GM19467 (cell line): Measurements from ENCODE around the gene LINC00305.

Experiments used
- ATAC-seq: cut with Tn5 transposase; IDR thresholded peaks from one replicate; pipeline ENCODE4 v1.9.1; 2021; ENCODE audit warnings: mild to moderate bottlenecking, moderate library complexity; ENCODE audit not compliant: unreplicated experiment

Gene LINC00305

GRCh38 chr18:64116571-64117175 is 32.2 kb downstream of the LINC00305 start:
- ATAC-seq = no peak

- no peak for ATAC-seq
Measured at GRCh38 chr18:64115881-64116280, 33.0 kb downstream of the LINC00305 start.

DNA sequence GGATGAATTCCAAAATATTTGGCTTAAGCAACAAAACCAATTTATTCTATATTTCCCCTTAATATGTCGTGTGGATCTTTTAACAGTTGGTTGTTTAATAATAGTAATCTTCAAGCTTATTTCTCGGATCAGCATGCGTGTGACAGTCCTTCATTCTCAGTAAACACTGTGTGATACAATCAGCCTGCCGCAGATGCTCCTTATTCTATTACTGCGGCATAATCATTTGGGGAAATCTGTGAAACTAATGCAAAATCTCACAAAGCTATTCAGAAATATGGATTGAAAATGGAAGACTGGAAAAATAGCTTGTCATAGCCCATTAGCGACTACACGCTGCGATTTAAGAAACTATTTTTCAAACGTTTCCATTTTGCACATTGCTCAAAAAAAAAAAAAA is 36.9 kb downstream of the LINC00305 start:
- ATAC-seq = no peak

DNA sequence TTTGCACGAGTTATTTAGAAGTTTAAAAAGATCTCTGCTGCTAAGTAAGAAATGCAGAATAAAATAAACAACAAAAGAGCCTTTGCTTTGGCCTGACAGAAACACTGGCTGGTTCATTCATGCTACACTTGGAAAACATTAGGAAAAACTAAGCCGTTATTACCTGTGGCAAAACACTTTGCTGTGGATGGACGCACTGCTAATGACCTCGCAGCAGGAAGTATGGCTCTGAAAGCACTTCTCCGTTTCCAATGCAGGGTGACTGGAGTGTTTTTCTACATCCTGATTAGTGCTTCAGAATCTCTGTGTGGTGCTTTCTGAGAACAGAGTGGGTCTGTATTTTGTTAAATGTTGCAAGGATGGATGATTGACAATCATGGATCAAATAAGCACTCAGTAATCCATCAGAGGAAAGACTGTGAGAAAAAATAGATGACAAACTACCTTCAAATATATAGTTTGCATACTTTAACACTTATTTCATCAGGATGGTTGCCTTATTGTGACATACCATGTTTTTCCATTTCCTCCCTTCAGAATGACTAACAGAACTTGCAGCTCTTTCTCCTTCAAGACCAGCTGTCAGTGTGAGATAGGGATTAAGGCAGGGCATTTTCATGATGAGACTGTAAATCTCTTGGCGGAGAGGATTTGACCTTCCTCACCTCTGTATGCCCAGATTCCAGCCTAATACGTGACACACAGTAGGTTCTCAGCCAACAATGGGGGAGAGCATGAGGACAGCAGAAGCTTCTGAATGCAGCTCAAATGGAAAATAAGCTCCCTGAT is 38.0 kb downstream of the LINC00305 start:
- ATAC-seq = no peak

- ATAC-seq = no peak
Measured at GRCh38 chr18:64103986-64104385, 44.9 kb downstream of the LINC00305 start.

GRCh38 chr18:64100116-64100922 is 48.6 kb downstream of the LINC00305 start:
- ATAC-seq = peak; percentile 56

DNA sequence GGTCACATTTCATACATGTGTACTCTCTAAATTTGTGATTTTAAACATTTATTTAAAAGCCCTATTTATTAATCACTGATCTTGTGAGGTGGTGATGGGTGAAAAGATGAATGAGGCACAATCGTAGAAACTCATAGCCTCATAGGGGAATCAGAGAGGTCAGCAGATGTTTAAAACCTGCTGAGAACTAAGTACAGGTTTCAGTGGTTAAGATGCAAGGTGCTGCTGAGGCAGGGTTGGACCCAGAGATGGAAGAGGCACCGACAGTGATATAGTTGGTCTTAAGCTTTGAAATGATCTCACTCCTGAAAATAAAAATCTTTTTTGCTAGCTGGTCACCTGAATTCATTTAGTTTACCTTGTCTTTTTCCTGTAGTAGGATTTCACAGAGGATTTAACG is 49.6 kb downstream of the LINC00305 start:
- peak; percentile 46 for ATAC-seq

DNA sequence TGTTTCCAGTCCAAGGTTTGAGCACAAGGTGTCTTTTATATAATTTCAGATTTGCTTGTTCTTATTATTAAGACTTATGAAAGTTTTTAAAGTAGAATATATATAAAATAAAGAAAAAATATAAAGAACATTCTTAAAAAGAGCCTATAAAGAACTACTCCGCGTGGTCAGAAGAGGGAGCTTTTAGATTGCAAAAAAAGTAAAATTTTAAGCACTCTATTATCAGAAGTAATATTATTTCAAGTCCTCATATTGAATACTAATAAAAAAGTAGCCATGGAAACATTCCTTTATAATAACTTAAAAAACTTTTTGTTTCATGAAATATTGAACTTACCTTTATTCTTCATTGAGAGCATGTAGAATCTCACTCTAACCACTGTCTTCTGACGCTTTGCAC is 51.4 kb downstream of the LINC00305 start:
- no peak for ATAC-seq

DNA sequence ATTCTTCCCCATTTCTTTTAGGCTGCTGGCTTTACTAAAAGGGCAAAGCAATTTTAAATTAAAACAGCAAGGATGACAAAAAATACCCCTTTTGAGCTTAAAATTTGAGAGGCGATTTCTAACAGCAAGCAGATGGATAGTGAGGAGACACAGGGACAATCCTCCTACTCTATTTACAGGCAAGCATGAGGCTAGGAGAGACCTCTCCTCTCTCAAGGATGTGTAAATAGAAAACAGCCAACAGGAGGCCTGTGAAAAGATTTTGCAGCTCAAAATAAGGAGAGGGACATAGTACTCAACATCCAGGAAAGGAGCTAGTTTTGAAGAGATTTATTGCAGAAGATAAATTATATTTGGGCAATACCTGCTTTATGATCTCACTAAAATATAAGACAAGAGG is 53.8 kb downstream of the LINC00305 start:
- no peak for ATAC-seq

GRCh38 chr18:64094210-64094609 is 54.7 kb downstream of the LINC00305 start:
- ATAC-seq = no peak

GRCh38 chr18:64091526-64091925 is 57.4 kb downstream of the LINC00305 start:
- no peak for ATAC-seq

- ATAC-seq = no peak
Measured at GRCh38 chr18:64090876-64091275, 58.0 kb downstream of the LINC00305 start.

- no peak for ATAC-seq
Measured at GRCh38 chr18:64083916-64084315, 65.0 kb downstream of the LINC00305 start.

DNA sequence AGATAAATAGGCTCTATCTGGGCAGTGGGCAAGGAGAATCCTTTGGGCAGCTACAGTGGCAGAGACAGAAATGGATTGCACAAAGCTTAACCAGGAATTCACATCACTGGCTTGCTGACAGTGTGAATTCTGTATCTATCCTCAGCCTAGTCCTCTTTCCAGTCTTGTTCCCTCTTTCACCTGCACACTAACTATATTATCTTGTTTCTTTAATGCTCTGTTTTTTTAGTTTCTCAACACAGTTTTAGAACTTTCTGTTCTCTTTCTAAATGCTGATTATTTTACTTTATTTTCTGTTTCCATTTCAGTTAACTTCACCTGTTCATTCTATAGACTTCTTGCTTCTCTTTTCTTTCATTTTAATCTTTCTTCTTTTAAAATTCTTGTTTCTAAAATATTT is 66.4 kb downstream of the LINC00305 start:
- no peak for ATAC-seq

GRCh38 chr18:64082054-64082453 is 66.8 kb downstream of the LINC00305 start:
- no peak for ATAC-seq

GRCh38 chr18:64073971-64074370 is 74.9 kb downstream of the LINC00305 start:
- ATAC-seq = no peak

- ATAC-seq = no peak
Measured at GRCh38 chr18:64055019-64055418, 93.9 kb downstream of the LINC00305 start.

DNA sequence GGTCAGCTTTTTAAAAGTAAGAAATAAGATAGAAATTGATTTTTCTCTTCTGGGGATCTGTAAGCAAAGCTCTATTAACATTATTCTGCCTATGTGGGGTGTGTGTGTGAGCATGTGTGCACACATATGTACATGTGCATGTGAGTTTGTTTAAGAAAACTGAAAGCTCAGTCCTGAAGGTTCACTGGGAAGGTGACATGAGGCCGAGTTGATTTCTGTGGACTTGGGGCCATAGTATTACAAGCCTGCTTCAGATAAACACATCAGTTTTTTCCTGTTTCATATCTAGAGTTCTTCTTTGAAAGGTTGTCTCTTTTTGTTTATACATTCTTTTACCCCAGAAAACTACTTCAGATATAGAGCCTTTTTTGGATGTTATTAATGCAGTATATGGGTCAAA is 95.6 kb downstream of the LINC00305 start:
- ATAC-seq = no peak

DNA sequence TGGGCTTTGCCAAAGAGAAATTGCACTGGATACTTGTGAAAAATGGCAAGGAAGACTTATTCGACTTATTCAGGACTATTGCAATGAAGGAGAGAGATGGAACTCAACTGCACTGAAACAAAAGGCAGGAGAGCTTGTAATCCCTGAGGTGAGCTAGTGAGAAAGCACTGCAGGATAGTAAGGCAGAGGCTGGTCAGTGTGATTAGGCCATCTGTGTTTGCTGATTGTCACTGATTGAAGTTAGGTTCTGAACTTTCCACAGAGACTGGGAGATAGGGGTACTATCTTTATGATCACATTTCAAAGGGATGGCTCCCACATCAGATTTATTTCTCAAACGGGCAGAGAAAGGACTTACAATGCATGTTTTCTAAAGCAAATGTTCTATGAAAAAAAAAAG is 96.1 kb downstream of the LINC00305 start:
- ATAC-seq = no peak

DNA sequence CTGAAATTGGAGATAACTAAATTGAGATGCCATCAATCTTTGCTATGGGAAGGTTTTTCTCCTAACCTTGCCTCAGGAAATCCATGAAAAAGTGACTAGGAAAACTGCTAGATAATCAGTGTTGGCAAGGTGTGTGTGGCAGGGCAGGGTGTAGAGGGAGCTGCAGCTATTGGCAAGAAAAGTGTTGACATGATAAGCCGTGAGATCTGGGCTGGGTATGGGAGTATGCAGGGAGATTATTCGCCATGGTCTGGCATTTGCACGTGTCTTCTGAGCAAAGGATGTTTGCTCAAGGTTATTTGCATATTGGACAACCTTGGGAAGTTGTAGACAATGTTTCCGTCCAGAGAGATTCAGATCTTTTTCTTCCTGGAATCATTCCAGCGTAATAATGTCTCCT is 104.3 kb downstream of the LINC00305 start:
- ATAC-seq = no peak

DNA sequence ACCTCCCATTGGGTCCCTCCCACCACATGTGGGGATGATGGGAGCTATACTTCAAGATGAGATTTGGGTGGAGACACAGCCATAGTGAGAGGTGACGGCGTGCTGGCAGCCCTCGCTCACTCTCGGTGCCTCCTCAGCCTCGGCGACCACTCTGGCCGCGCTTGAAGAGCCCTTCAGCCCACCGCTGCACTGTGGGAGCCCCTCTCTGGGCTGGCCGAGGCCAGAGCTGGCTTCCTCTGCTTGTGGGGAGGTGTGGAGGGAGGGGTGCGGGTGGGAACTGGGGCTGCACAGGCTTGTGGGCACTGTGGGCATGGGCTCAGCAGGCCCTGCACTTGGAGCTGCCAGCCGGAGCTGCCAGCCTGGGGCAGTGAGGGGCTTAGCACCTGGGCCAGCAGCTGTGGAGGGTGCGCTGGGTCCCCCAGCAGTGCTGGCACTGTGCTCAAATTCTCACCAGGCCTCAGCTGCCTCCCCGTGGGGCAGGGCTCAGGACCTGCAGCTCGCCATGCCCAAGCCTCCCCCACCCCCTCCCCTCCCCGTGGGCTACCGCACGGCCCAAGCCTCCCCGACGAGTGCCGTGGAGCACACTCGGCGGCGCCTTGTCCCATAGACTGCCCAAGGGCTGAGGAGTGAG is 106.0 kb downstream of the LINC00305 start:
- ATAC-seq = no peak
